GM12875 (cell line): ENCODE measurements around the gene ZFAND5.

ENCODE experiments used
- H3K4me3 ChIP-seq: one replicate; pipeline ENCODE4 v1.5.1; 2011; ENCODE audit warnings: low read depth, low read length, control low read depth
- TF ChIP-seq, protein P1 (sequence below): IDR thresholded peaks from 2 replicates; pipeline ENCODE4 v1.5.1; 2011; ENCODE audit warnings: low read depth, mild to moderate bottlenecking, control low read depth, inconsistent platforms, low read length, moderate library complexity, borderline replicate concordance; ENCODE audit not compliant: insufficient read depth

The ZFAND5 gene

DNA sequence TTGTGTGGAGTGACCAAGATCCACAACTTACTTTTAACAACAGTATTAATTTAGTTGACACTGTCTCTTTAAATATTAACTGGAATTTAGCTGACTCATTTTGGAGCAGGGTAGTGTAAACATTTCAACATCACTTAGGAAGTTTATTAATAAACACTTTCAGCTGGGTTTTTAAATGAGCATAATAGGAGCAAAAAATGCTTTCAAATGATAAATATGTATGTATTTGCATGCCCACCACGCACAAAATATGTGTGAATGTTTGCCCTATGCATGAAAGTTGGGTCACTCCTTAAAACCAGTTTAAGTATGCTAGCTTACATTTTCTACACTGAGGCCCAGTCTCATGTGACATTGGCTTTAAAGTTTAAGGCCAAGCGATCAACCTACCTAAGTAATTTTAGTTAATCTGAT, 2.9 kb downstream of the ZFAND5 start:
- TF ChIP-seq, protein P1, sequence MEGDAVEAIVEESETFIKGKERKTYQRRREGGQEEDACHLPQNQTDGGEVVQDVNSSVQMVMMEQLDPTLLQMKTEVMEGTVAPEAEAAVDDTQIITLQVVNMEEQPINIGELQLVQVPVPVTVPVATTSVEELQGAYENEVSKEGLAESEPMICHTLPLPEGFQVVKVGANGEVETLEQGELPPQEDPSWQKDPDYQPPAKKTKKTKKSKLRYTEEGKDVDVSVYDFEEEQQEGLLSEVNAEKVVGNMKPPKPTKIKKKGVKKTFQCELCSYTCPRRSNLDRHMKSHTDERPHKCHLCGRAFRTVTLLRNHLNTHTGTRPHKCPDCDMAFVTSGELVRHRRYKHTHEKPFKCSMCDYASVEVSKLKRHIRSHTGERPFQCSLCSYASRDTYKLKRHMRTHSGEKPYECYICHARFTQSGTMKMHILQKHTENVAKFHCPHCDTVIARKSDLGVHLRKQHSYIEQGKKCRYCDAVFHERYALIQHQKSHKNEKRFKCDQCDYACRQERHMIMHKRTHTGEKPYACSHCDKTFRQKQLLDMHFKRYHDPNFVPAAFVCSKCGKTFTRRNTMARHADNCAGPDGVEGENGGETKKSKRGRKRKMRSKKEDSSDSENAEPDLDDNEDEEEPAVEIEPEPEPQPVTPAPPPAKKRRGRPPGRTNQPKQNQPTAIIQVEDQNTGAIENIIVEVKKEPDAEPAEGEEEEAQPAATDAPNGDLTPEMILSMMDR, result no peak
- H3K4me3 ChIP-seq, result no peak overlapping the region

DNA sequence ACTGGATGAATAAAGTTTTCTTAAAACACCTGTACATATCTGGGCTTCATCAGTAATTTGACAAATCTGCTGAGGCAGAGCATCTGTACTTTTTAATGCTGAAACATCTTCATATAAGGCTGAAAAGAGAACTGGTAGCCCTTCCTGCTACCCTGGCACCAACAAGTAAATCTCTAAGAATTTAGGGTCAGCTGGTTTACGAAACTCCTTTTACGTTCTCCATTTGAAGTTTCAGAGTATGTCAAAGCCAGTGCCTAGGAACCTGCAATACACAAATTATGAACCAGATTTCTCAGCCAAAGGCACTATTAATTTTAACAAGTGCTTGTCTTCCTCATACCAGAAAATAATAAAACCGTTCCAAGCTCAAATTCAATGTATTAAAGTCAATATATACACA, 3.8 kb downstream of the ZFAND5 start:
- TF ChIP-seq, protein P1, result no peak
- no peak overlapping the region for H3K4me3 ChIP-seq

DNA sequence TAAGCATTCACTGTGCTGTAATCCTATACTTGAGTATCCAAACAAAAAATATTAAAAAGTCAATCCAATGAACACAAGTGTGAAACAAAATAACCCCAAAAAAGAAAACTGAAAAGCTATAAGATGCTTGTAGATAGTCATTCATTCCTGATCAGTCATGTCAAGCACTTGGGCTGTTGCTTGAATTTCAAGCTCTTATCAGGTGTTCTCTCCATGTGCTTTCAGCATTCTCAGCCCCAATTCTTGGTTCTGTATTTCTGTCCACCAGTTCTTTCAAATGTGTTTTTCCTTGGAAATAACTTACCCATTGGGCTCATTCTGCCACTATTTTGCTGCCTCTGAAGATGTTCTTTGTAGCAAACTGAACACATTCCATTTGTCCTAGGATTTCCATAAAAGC, 4.7 kb downstream of the ZFAND5 start:
- TF ChIP-seq, protein P1, result no peak
- H3K4me3 ChIP-seq, result no peak overlapping the region

DNA sequence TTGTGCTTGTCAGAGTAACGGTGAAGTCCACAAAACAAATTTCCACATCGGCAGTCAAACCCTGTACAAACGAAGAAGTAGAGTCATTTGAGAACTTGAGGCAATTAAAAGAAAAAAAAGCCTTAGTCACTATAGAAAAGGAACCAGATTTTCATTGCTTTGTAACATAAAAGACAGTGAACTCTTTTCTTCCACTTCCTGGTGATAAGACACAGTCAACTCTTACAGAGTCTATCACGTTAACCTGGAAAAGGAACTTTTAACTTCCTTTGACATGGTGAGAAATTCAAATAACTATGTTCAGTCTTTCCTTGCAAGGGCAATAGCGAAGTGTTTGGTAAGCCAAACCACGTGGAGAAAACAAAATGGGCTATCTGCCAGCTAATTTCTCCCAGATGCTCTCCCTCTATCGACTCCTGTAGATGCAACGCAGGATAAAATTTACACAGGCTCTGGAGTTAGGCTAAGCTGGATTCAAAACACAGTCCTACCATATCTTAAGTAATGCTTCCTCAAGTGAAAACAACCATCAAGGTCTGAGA, 8.9 kb downstream of the ZFAND5 start:
- TF ChIP-seq, protein P1, result no peak

DNA sequence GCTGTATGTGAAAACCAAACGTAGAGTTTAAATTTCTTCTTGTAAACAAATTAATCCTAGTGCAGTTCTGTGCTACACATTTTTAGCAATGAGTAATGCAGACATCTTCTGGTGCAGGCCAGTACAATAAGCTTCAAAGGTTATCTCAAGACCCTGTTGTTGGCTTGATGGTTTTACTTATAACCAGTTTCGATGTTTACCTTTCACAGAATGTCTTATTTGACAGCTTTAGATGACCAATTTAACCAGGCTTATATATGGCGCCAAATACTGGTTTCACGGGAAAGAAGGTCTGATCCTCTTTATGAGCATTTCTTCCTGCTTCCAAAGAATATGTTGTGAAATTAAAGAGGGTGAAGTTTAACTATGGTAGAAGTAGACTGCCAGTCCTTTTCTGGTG, 9.9 kb downstream of the ZFAND5 start:
- no peak overlapping the region for H3K4me3 ChIP-seq
- TF ChIP-seq, protein P1, result no peak

More for the DNA sequence above, 8.9 kb downstream of the ZFAND5 start:
- no peak overlapping the region for H3K4me3 ChIP-seq

DNA sequence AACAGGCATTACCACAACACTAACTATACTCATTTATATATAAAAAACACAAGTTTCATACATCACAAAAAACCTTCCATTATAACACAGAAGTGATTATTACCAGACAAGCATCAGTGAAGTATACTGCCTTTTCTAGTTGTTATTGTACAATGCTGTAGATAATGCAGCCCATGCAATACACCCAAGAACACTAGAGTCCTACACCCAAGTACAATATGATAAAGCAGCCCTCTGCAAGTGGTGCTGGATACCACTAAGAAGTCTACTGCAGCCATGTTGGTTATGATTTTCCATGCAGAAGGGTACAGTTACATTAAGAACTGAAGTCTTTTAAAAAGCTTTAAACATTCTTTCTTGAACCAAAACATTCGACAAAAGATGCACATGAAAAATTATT, 10.3 kb downstream of the ZFAND5 start:
- no peak overlapping the region for H3K4me3 ChIP-seq
- TF ChIP-seq, protein P1, result no peak

DNA sequence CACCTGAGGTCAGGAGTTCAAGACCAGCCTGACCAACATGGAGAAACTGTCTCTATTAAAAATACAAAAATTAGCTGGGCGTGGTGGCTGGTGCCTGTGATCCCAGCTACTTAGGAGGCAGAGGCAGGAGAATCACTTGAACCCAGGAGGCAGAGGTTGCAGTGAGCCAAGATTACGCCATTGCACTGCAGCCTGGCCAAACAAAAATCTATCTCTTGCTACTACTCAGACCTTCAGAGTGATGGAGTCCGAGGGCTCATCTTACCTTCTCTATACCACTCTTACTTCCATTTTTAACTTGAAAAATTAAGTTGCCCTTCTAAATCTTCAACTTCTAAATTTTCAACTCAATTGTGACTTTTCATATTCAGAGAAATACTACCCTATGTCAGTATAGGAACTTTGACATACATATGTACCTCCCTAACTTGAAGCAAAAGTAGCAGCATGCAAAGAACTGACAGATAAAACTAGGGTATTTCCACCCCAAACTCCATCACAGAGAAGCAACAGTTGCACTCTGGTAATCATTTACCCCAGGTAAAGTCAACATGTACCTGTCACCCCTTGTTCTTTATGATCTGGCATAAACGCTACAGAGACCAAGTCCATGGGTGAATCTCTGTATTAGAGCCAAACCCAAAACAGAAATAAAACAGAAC, 11.4 kb downstream of the ZFAND5 start:
- H3K4me3 ChIP-seq, result no peak overlapping the region
- TF ChIP-seq, protein P1, result no peak
